ENCODE results near the gene MYO9A. TPM values are rescaled to one million over a fixed set of nuclear protein-coding genes. Genes with fewer than 3 reads are reported as not detected.

Gene MYO9A
- total RNA-seq, 4 donors from 2014 or later = 61.2 to 99.9 (median 79.9) TPM

GRCh38 chr15:71920573-71920972, 197.4 kb downstream of the MYO9A start:
- 94 to 95% methylated on average over 6 of the region's 6 CpGs for WGBS, 2 donors
- no peak for TF ChIP-seq EP300 (IDR thresholded peaks at IDR 0.05)
- no peak for TF ChIP-seq POLR2A (IDR thresholded peaks at IDR 0.05)
- no peak overlapping the region for H3K27ac ChIP-seq
- no peaks in the 10 kb centered on the region for H3K4me1 ChIP-seq
- no peak for DNase-seq (ENCODE audit: low spot score in 2 of 2)
- H3K27me3 ChIP-seq = no peaks in the 10 kb centered on the region
- no peak overlapping the region for H3K4me3 ChIP-seq
- H3K9me3 ChIP-seq = no peaks in the 10 kb centered on the region
- H3K36me3 ChIP-seq = peaks cover 0 to 23% (median 0%) of the 10 kb centered on the region in 3 donors

GRCh38 chr15:71916834-71917233, 201.1 kb downstream of the MYO9A start:
- no peak for DNase-seq (ENCODE audit: low spot score in 2 of 2)
- TF ChIP-seq POLR2A (IDR thresholded peaks at IDR 0.05) = no peak
- TF ChIP-seq EP300 (IDR thresholded peaks at IDR 0.05) = no peak
- TF ChIP-seq CTCF (IDR thresholded peaks at IDR 0.05) = no peak
- peaks cover 0 to 7% (median 0%) of the 10 kb centered on the region in 4 donors for H3K9me3 ChIP-seq
- H3K27ac ChIP-seq = no peak overlapping the region
- no peaks in the 10 kb centered on the region for H3K4me1 ChIP-seq
- H3K36me3 ChIP-seq = peaks cover 0 to 47% (median 0%) of the 10 kb centered on the region in 3 donors
- WGBS, 2 donors = 74 to 86% methylated on average over 3 of the region's 3 CpGs
- no peaks in the 10 kb centered on the region for H3K27me3 ChIP-seq
- no peak overlapping the region for H3K4me3 ChIP-seq

- 97 to 99% methylated on average over 3 of the region's 3 CpGs for WGBS, 2 donors
- H3K27me3 ChIP-seq = no peaks in the 10 kb centered on the region
- no peak overlapping the region for H3K4me3 ChIP-seq
- no peak for DNase-seq (ENCODE audit: low spot score in 2 of 2)
- no peak overlapping the region for H3K27ac ChIP-seq
- H3K36me3 ChIP-seq = peaks cover 0 to 54% (median 0%) of the 10 kb centered on the region in 3 donors
- peaks cover 0 to 7% (median 0%) of the 10 kb centered on the region in 4 donors for H3K9me3 ChIP-seq
- H3K4me1 ChIP-seq = no peaks in the 10 kb centered on the region
- TF ChIP-seq CTCF (IDR thresholded peaks at IDR 0.05) (no peak), EP300 (IDR thresholded peaks at IDR 0.05) (no peak), POLR2A (IDR thresholded peaks at IDR 0.05) (no peak)
Observed at GRCh38 chr15:71914092-71914491, 203.9 kb downstream of the MYO9A start.

- H3K27me3 ChIP-seq = no peaks in the 10 kb centered on the region
- peaks cover 0 to 85% (median 5%) of the 10 kb centered on the region in 3 donors for H3K36me3 ChIP-seq
- H3K4me3 ChIP-seq = no peak overlapping the region
- TF ChIP-seq CTCF (IDR thresholded peaks at IDR 0.05) = no peak
- no peak for TF ChIP-seq EP300 (IDR thresholded peaks at IDR 0.05)
- no peak for TF ChIP-seq POLR2A (IDR thresholded peaks at IDR 0.05)
- no peak for DNase-seq (ENCODE audit: low spot score in 2 of 2)
- H3K4me1 ChIP-seq = no peaks in the 10 kb centered on the region
- H3K27ac ChIP-seq = no peak overlapping the region
- 89 to 92% methylated on average over 5 of the region's 5 CpGs for WGBS, 2 donors
- H3K9me3 ChIP-seq = no peaks in the 10 kb centered on the region
Observed at GRCh38 chr15:71899674-71900073, 218.3 kb downstream of the MYO9A start.

- Histone ChIP-seq H3K36me3 (peaks cover 0 to 46% (median 0%) of the 10 kb centered on the region in 3 donors), H3K4me1 (peaks cover 0 to 6% (median 0%) of the 10 kb centered on the region in 4 donors), H3K9me3 (no peaks in the 10 kb centered on the region), H3K4me3 (no peak overlapping the region), H3K27me3 (no peaks in the 10 kb centered on the region), H3K27ac (no peak overlapping the region)
- 72 to 77% methylated on average over 1 of the region's 1 CpG for WGBS, 2 donors
- TF ChIP-seq POLR2A (IDR thresholded peaks at IDR 0.05) (no peak), CTCF (IDR thresholded peaks at IDR 0.05) (no peak), EP300 (IDR thresholded peaks at IDR 0.05) (no peak)
- DNase-seq (ENCODE audit: low spot score in 2 of 2) = no peak
Observed at GRCh38 chr15:71893691-71894090, 224.3 kb downstream of the MYO9A start.

- DNase-seq (ENCODE audit: low spot score in 2 of 2) = no peak
- TF ChIP-seq CTCF (IDR thresholded peaks at IDR 0.05) (no peak), POLR2A (IDR thresholded peaks at IDR 0.05) (no peak)
- no peaks in the 10 kb centered on the region for H3K9me3 ChIP-seq
- peaks cover 0 to 36% (median 0%) of the 10 kb centered on the region in 3 donors for H3K36me3 ChIP-seq
- 73 to 75% methylated on average over 3 of the region's 3 CpGs for WGBS, 2 donors
- H3K4me3 ChIP-seq = no peak overlapping the region
- no peak overlapping the region for H3K27ac ChIP-seq
- no peaks in the 10 kb centered on the region for H3K27me3 ChIP-seq
- H3K4me1 ChIP-seq = peaks cover 0 to 6% (median 0%) of the 10 kb centered on the region in 4 donors
Observed at GRCh38 chr15:71892335-71892734, 225.6 kb downstream of the MYO9A start.
